GM18951 (cell line): ENCODE measurements around the gene LMBRD2.
"Not testable (repeated sequence)": the region's sequence is repeated elsewhere in the genome, so short reads cannot be mapped to it uniquely, and the experiment has no call there.

Experiments used
- POLR2A ChIP-seq: IDR thresholded peaks from 4 replicates; pipeline ENCODE4 v1.6.1; 2011; ENCODE audit warnings: mild to moderate bottlenecking; ENCODE audit not compliant: insufficient read length, insufficient read depth; ENCODE audit errors: extremely low read depth
- in situ Hi-C: fragments of 300-500 bp; cut with MboI; formaldehyde crosslinking; loops from one replicate; pipeline ENCODE4 v1.12.0; 2022; ENCODE audit warnings: low sequenced_read_pairs, mixed read lengths, inconsistent platforms; ENCODE audit not compliant: unreplicated experiment

LMBRD2 gene

GRCh38 chr5:36153298-36153677 is 1.6 kb upstream of the LMBRD2 start:
- in situ Hi-C loops: no loop called here
- TF ChIP-seq POLR2A: no peak

GRCh38 chr5:36152324-36153297 is 924 bp upstream of the LMBRD2 start:
- TF ChIP-seq POLR2A: no peak
- in situ Hi-C loops: no loop called here

- in situ Hi-C loops: no loop called here
Measured at GRCh38 chr5:36150676-36151433, 832 bp downstream of the LMBRD2 start.

GRCh38 chr5:36147681-36148080 is 4.0 kb downstream of the LMBRD2 start:
- TF ChIP-seq POLR2A: no peak
- in situ Hi-C loops: no loop called here

More at GRCh38 chr5:36150676-36151433, 832 bp downstream of the LMBRD2 start:
- no peak for TF ChIP-seq POLR2A

GRCh38 chr5:36146390-36146789 is 5.3 kb downstream of the LMBRD2 start:
- in situ Hi-C loops: no loop called here
- no peak for TF ChIP-seq POLR2A

- in situ Hi-C loops: no loop called here
- no peak for TF ChIP-seq POLR2A
Measured at GRCh38 chr5:36145311-36145710, 6.4 kb downstream of the LMBRD2 start.

- no peak for TF ChIP-seq POLR2A
- in situ Hi-C loops: no loop called here
Measured at GRCh38 chr5:36138900-36139683, 12.6 kb downstream of the LMBRD2 start.

GRCh38 chr5:36136581-36136980 is 15.1 kb downstream of the LMBRD2 start:
- in situ Hi-C loops: no loop called here
- no peak for TF ChIP-seq POLR2A

GRCh38 chr5:36135988-36136387 is 15.7 kb downstream of the LMBRD2 start:
- no peak for TF ChIP-seq POLR2A
- in situ Hi-C loops: no loop called here

GRCh38 chr5:36133009-36133408 is 18.7 kb downstream of the LMBRD2 start:
- in situ Hi-C loops: not testable (repeated sequence)

- in situ Hi-C loops: not testable (repeated sequence)
Measured at GRCh38 chr5:36129666-36130065, 22.0 kb downstream of the LMBRD2 start.

GRCh38 chr5:36128795-36129194 is 22.9 kb downstream of the LMBRD2 start:
- in situ Hi-C loops: no loop called here
- TF ChIP-seq POLR2A: no peak

- in situ Hi-C loops: no loop called here
- TF ChIP-seq POLR2A: no peak
Measured at GRCh38 chr5:36125868-36126267, 25.8 kb downstream of the LMBRD2 start.
